Measurements from ENCODE around the gene SLC38A4. TPM values are rescaled to one million over a fixed set of nuclear protein-coding genes. Genes with fewer than 3 reads are reported as not detected.

Gene SLC38A4
- total and polyA plus RNA-seq, 2 of the 8 experiments (the other 6 are each of a cell fraction or from before 2014, with no cell fraction given) = 6.7 to 15.4 TPM

- 94% methylated on average over 5 of the region's 5 CpGs; no CpG with 5 or more reads in 1 of the 2 experiments for WGBS, 2 experiments (ENCODE audit: extremely low coverage in 1 of 2, insufficient coverage in 1 of 2, insufficient read length in 1 of 2, insufficient replicate concordance in 2 of 2, low coverage in 1 of 2, low lambda C conversion rate in 2 of 2, missing lambda C conversion rate in 1 of 2)
- Histone ChIP-seq H3K4me3 (ENCODE audit: extremely low read depth in 1 of 4, insufficient read depth in 2 of 4, low read depth in 3 of 4, low read length in 4 of 4) (no peak overlapping the region), H3K27me3 (replicated peaks in 1 of 4; ENCODE audit: control insufficient read depth in 3 of 4, extremely low read depth in 1 of 4, insufficient read depth in 3 of 4, low read length in 3 of 4) (no peaks in the 10 kb centered on the region), H3K23me2 (ENCODE audit: low read depth, low read length) (no peaks in the 10 kb centered on the region), H3K36me3 (ENCODE audit: control insufficient read depth in 2 of 4, insufficient read depth in 4 of 4, low read length in 3 of 4) (no peaks in the 10 kb centered on the region), H3K9me3 (ENCODE audit: insufficient read depth in 2 of 2, low read depth in 1 of 2, low read length in 1 of 2) (no peaks in the 10 kb centered on the region), H2BK15ac (ENCODE audit: low read length) (no peak overlapping the region), H3K4me2 (ENCODE audit: insufficient read depth in 1 of 2, low read depth in 2 of 2, low read length in 2 of 2) (no peak overlapping the region), H4K5ac (ENCODE audit: insufficient read length, low read depth, low read length) (no peak overlapping the region), H3K56ac (replicated peaks; ENCODE audit: insufficient read length, low read depth, low read length) (no peak overlapping the region), H3K18ac (ENCODE audit: extremely low read depth, low read length) (no peak overlapping the region), H3K23ac (ENCODE audit: insufficient read length) (no peak overlapping the region), H3K27ac (ENCODE audit: low read depth, low read length) (no peak overlapping the region), H3K79me1 (ENCODE audit: low read depth, low read length) (no peaks in the 10 kb centered on the region), H2BK20ac (ENCODE audit: low read length) (no peak overlapping the region), H2AK5ac (ENCODE audit: low read depth, low read length) (no peak overlapping the region), H2BK120ac (replicated peaks; ENCODE audit: low read depth, low read length) (no peak overlapping the region), H3K4ac (replicated peaks; ENCODE audit: insufficient read length, low read depth, low read length) (no peak overlapping the region), H3K14ac (ENCODE audit: insufficient read length) (no peak overlapping the region), H4K8ac (ENCODE audit: extremely low read depth, insufficient read depth, low read length) (no peak overlapping the region), H4K91ac (replicated peaks; ENCODE audit: insufficient read length, low read length) (no peak overlapping the region), H3K9ac (replicated peaks in 1 of 4; ENCODE audit: extremely low read depth in 1 of 4, low read depth in 3 of 4, low read length in 3 of 4) (no peak overlapping the region), H2AFZ (ENCODE audit: low read length) (no peak overlapping the region), H2BK12ac (ENCODE audit: low read depth, low read length) (no peak overlapping the region), H2BK5ac (ENCODE audit: low read depth, low read length) (no peak overlapping the region), H3K4me1 (replicated peaks in 1 of 4; ENCODE audit: control insufficient read depth in 3 of 4, insufficient read depth in 4 of 4, low read length in 3 of 4) (no peaks in the 10 kb centered on the region), H4K20me1 (replicated peaks in 1 of 2; ENCODE audit: control insufficient read depth in 1 of 2, insufficient read depth in 2 of 2, low read length in 2 of 2) (no peaks in the 10 kb centered on the region), H3K79me2 (ENCODE audit: control insufficient read depth in 1 of 2, insufficient read depth in 2 of 2, low read length in 2 of 2) (no peaks in the 10 kb centered on the region)
- no peak for TF ChIP-seq NRF1 (IDR thresholded peaks at IDR 0.05; ENCODE audit: low read depth, low read length)
- no peak for TF ChIP-seq TCF12 (IDR thresholded peaks at IDR 0.05; ENCODE audit: low read depth, low read length)
- no peak for TF ChIP-seq CREB1 (IDR thresholded peaks at IDR 0.05)
- TF ChIP-seq EP300 (IDR thresholded peaks at IDR 0.05; ENCODE audit: borderline replicate concordance in 1 of 2, low read depth in 2 of 2, low read length in 2 of 2) = no peak
- no peak for TF ChIP-seq CHD1 (IDR thresholded peaks at IDR 0.05; ENCODE audit: low read depth, low read length)
- TF ChIP-seq SUZ12 (IDR thresholded peaks at IDR 0.05; ENCODE audit: low read length) = no peak
- TF ChIP-seq ASH2L (IDR thresholded peaks at IDR 0.05; ENCODE audit: low read length) = no peak
- TF ChIP-seq KDM5A (IDR thresholded peaks at IDR 0.05; ENCODE audit: low read length) = no peak
- no peak for TF ChIP-seq TEAD4 (IDR thresholded peaks at IDR 0.05; ENCODE audit: low read depth, low read length)
- DNase-seq (ENCODE audit: low read depth in 1 of 2, low spot score in 2 of 2) (no peak), FAIRE-seq (no peak)
- ChIA-PET CTCF (ENCODE audit: partially characterized antibody) (no interaction called here), POLR2A (ENCODE audit: partially characterized antibody) (no interaction called here)
Observed at GRCh38 chr12:46788072-46788887, 37.5 kb downstream of the SLC38A4 start.
